HepG2 (cell line): Measurements from ENCODE around the gene OTOP2. TPM values are rescaled to one million over a fixed set of nuclear protein-coding genes. Genes with fewer than 3 reads are reported as not detected.

ENCODE experiments used
- ATAD3A ChIP-seq: sonication (generic); formaldehyde crosslinking; IDR thresholded peaks from 2 replicates; pipeline ENCODE4 v1.4.0; 2020; ENCODE audit warnings: missing genetic modification reagents
- BCLAF1 ChIP-seq: fragments of 450-650 bp; IDR thresholded peaks from 2 replicates; pipeline ENCODE4 v1.6.1; 2017; ENCODE audit warnings: mild to moderate bottlenecking
- CBX1 ChIP-seq: IDR thresholded peaks from one replicate; pipeline ENCODE4 v1.6.1; 2016; ENCODE audit warnings: antibody characterized with exemption, low read depth
- HNF4A ChIP-seq: sonication (generic); formaldehyde crosslinking; IDR thresholded peaks from 2 replicates; pipeline ENCODE4 v1.4.0; 2020; ENCODE audit warnings: missing genetic modification reagents
- JARID2 ChIP-seq: sonication (generic); formaldehyde crosslinking; IDR thresholded peaks from 2 replicates; pipeline ENCODE4 v1.8.1; 2023; ENCODE audit warnings: missing genetic modification reagents, inconsistent platforms; ENCODE audit not compliant: insufficient replicate concordance
- PHF5A ChIP-seq: IDR thresholded peaks from one replicate; pipeline ENCODE4 v1.6.1; 2018; ENCODE audit warnings: low read depth, missing genetic modification reagents; ENCODE audit not compliant: unreplicated experiment
- RFXANK ChIP-seq: IDR thresholded peaks from 2 replicates; pipeline ENCODE4 v1.6.1; 2016
- SSRP1 ChIP-seq: IDR thresholded peaks from 2 replicates; pipeline ENCODE4 v1.6.1; 2016; ENCODE audit warnings: control low read depth
- ZNF136 ChIP-seq: sonication (generic); formaldehyde crosslinking; IDR thresholded peaks from 2 replicates; pipeline ENCODE4 v1.8.1; 2022; ENCODE audit warnings: low read depth, mild to moderate bottlenecking, moderate library complexity, missing genetic modification reagents
- ZNF256 ChIP-seq: sonication (generic); formaldehyde crosslinking; conservative IDR thresholded peaks from 2 replicates; pipeline ENCODE4 v1.4.0; 2020; ENCODE audit warnings: missing genetic modification reagents
- ZNF766 ChIP-seq: sonication (generic); formaldehyde crosslinking; IDR thresholded peaks from 2 replicates; pipeline ENCODE4 v1.5.0; 2020; ENCODE audit warnings: missing genetic modification reagents, borderline replicate concordance
- ZNF782 ChIP-seq: sonication (generic); formaldehyde crosslinking; IDR thresholded peaks from 2 replicates; pipeline ENCODE4 v1.4.0; 2020; ENCODE audit warnings: missing genetic modification reagents, mild to moderate bottlenecking, borderline replicate concordance
- polyA plus RNA-seq, 8 experiments: library from polyadenylated mRNA; depleted of rRNA in 3 of 8; stranded (reverse) in 7 of 8; unstranded in 1 of 8; fragments of >200 nt; fragmentation: Illumina TruSeq in 4 of 8; extraction: Trizol in 4 of 8; gene quantifications; 2 replicates each; pipeline versions ENCODE4 v1.2.1 to v1.2.3, GENCODE V29; 2011 to 2016; ENCODE audit warnings: low read depth in 4 of 8, missing spikeins in 1 of 8, mixed read lengths in 1 of 8; ENCODE audit not compliant: insufficient read depth in 1 of 8
- total RNA-seq, 5 experiments: library from RNA; depleted of rRNA; stranded (reverse); fragments of >200 nt; fragmentation: Illumina TruSeq; extraction: Trizol; gene quantifications; 2 replicates each; pipeline ENCODE4 v1.2.3, GENCODE V29; 2016; ENCODE audit warnings: low read depth in 1 of 5
- TF ChIP-seq, protein P1 (sequence below): IDR thresholded peaks from 2 replicates; pipeline ENCODE4 v1.4.0; 2020; ENCODE audit warnings: mild to moderate bottlenecking, missing genetic modification reagents
- TF ChIP-seq, protein P2 (sequence below): sonication (generic); formaldehyde crosslinking; IDR thresholded peaks from 2 replicates; pipeline ENCODE4 v1.8.1; 2023; ENCODE audit warnings: mild to moderate bottlenecking, inconsistent platforms, moderate library complexity, missing genetic modification reagents, borderline replicate concordance
- TF ChIP-seq, protein P3 (sequence below): sonication (generic); formaldehyde crosslinking; IDR thresholded peaks from 2 replicates; pipeline ENCODE4 v1.4.0; 2020; ENCODE audit warnings: missing genetic modification reagents
- TF ChIP-seq, protein P4 (sequence below): sonication (generic); formaldehyde crosslinking; IDR thresholded peaks from 2 replicates; pipeline ENCODE4 v1.8.0; 2022; ENCODE audit warnings: missing genetic modification reagents, mild to moderate bottlenecking, borderline replicate concordance

Gene OTOP2
- total and polyA plus RNA-seq, 2 of the 13 experiments (the other 11 are each of a cell fraction or from before 2014, with no cell fraction given): not detected

DNA sequence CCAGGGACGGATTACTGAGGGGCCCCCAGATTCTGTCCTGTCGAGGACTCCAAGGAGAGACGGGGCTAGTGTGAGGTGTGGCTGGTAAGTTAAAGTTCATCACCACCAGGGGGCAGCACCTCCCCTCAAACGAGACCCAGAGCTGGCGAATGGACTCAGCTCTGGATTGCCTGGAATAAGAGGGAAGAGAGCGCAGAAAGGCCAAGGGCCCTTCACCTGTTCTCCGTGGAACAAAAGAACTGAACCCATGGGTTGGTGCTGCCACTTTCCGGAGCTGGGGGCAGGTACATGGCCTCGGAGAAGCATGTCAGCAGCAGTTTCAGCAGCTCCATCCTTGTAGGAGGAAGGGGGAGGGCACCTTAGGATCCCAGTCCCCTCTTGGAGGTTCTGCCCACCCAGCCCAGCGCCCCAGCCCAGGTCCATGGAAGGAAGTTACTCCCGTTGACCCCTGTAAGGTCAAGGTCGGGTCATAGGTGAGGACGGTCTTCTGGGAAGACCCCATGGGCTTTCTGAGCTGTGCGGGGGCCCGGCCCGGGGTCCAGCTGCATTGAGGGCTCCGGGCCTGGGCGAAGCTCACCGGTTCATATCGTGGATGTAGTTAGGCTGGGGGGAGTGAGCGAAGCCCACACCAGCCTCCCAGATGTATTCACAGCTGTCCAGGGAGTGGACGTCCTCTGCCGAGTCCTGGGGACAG is 37.7 kb downstream of the OTOP2 start (continued):
- TF ChIP-seq, protein P1, sequence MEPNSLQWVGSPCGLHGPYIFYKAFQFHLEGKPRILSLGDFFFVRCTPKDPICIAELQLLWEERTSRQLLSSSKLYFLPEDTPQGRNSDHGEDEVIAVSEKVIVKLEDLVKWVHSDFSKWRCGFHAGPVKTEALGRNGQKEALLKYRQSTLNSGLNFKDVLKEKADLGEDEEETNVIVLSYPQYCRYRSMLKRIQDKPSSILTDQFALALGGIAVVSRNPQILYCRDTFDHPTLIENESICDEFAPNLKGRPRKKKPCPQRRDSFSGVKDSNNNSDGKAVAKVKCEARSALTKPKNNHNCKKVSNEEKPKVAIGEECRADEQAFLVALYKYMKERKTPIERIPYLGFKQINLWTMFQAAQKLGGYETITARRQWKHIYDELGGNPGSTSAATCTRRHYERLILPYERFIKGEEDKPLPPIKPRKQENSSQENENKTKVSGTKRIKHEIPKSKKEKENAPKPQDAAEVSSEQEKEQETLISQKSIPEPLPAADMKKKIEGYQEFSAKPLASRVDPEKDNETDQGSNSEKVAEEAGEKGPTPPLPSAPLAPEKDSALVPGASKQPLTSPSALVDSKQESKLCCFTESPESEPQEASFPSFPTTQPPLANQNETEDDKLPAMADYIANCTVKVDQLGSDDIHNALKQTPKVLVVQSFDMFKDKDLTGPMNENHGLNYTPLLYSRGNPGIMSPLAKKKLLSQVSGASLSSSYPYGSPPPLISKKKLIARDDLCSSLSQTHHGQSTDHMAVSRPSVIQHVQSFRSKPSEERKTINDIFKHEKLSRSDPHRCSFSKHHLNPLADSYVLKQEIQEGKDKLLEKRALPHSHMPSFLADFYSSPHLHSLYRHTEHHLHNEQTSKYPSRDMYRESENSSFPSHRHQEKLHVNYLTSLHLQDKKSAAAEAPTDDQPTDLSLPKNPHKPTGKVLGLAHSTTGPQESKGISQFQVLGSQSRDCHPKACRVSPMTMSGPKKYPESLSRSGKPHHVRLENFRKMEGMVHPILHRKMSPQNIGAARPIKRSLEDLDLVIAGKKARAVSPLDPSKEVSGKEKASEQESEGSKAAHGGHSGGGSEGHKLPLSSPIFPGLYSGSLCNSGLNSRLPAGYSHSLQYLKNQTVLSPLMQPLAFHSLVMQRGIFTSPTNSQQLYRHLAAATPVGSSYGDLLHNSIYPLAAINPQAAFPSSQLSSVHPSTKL (CRISPR knock-in tag): no peak
- TF ChIP-seq ZNF256: no peak
- TF ChIP-seq, protein P2, sequence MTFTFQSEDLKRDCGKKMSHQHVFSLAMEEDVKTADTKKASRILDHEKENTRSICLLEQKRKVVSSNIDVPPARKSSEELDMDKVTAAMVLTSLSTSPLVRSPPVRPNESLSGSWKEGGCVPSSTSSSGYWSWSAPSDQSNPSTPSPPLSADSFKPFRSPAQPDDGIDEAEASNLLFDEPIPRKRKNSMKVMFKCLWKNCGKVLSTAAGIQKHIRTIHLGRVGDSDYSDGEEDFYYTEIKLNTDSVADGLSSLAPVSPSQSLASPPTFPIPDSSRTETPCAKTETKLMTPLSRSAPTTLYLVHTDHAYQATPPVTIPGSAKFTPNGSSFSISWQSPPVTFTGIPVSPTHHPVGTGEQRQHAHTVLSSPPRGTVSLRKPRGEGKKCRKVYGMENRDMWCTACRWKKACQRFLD: no peak
- TF ChIP-seq SSRP1: no peak
- TF ChIP-seq, protein P3, sequence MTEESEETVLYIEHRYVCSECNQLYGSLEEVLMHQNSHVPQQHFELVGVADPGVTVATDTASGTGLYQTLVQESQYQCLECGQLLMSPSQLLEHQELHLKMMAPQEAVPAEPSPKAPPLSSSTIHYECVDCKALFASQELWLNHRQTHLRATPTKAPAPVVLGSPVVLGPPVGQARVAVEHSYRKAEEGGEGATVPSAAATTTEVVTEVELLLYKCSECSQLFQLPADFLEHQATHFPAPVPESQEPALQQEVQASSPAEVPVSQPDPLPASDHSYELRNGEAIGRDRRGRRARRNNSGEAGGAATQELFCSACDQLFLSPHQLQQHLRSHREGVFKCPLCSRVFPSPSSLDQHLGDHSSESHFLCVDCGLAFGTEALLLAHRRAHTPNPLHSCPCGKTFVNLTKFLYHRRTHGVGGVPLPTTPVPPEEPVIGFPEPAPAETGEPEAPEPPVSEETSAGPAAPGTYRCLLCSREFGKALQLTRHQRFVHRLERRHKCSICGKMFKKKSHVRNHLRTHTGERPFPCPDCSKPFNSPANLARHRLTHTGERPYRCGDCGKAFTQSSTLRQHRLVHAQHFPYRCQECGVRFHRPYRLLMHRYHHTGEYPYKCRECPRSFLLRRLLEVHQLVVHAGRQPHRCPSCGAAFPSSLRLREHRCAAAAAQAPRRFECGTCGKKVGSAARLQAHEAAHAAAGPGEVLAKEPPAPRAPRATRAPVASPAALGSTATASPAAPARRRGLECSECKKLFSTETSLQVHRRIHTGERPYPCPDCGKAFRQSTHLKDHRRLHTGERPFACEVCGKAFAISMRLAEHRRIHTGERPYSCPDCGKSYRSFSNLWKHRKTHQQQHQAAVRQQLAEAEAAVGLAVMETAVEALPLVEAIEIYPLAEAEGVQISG (CRISPR knock-in tag): 0 out of 2 replicates have a peak, but pooled peaks have one; percentile 19
- TF ChIP-seq, protein P4, sequence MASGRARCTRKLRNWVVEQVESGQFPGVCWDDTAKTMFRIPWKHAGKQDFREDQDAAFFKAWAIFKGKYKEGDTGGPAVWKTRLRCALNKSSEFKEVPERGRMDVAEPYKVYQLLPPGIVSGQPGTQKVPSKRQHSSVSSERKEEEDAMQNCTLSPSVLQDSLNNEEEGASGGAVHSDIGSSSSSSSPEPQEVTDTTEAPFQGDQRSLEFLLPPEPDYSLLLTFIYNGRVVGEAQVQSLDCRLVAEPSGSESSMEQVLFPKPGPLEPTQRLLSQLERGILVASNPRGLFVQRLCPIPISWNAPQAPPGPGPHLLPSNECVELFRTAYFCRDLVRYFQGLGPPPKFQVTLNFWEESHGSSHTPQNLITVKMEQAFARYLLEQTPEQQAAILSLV (CRISPR knock-in tag): no peak
- TF ChIP-seq PHF5A: no peak
- no peak for TF ChIP-seq HNF4A (CRISPR knock-in tag)
- TF ChIP-seq BCLAF1: no peak
- TF ChIP-seq CBX1: no peak
- no peak for TF ChIP-seq JARID2 (CRISPR knock-in tag)
- no peak for TF ChIP-seq RFXANK
- TF ChIP-seq ZNF782: no peak
- no peak for TF ChIP-seq ZNF136 (CRISPR knock-in tag)
- no peak for TF ChIP-seq ATAD3A
- TF ChIP-seq ZNF766 (CRISPR knock-in tag): no peak
